ENCODE results near the gene NADK. TPM values are rescaled to one million over a fixed set of nuclear protein-coding genes. Genes with fewer than 3 reads are reported as not detected.
"Not testable (repeated sequence)": the region's sequence is repeated elsewhere in the genome, so short reads cannot be mapped to it uniquely, and the experiment has no call there.

Gene NADK
- total and polyA plus RNA-seq, 5 experiments from 2014 or later: 18.3 to 53.9 (median 25.4) TPM

DNA sequence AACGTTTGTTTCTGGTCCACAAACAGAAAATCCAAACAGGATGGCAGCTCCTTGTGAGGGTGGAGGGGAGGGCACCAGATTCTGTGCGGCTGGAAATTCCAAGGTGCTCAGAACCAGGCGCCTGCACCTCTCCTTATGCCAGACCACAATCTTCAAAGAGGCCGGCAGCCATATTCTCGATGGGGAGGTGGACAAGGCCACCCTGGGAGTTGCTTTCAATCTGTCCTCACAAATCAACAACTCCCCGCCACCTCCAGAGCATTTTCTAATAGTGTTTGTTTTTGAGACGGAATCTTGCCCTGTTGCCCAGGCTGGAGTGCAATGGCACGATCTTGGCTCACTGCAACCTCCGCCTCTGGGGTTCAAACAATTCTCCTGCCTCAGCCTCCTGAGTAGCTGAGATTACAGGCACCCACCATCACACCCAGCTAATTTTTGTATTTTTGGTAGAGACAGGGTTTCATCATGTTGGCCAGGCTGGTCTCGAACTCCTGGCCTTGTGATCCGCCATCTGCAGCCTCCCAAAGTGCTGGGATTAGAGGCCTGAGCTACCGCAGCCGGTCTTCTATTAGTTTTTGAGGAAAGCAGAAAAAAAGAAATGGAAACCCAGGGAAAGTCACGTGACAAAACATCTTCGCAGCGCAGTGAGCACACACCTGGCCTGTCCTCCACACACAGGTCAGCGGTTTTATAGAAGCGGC is 49.0 kb downstream of the NADK start:
- Mint-ChIP-seq H3K27ac (peak overlapping the region in 8 of 10 donors; percentile 15 to 83 (median 68)), H3K4me1 (peaks cover 0 to 12% (median 5%) of the 10 kb centered on the region in 4 donors), H3K36me3 (peaks cover 0 to 28% (median 1%) of the 10 kb centered on the region in 3 donors)
- POLR2A ChIA-PET: interaction anchor here (1.1 kb wide), 1 partner anchor 64 kb away, joined by 3 read pairs; no protein-coding TSS in a partner anchor
- not testable (repeated sequence) for H3K27me3 Mint-ChIP-seq, DNase-seq, H3K4me3 Mint-ChIP-seq, H3K9me3 Mint-ChIP-seq, ATAC-seq

DNA sequence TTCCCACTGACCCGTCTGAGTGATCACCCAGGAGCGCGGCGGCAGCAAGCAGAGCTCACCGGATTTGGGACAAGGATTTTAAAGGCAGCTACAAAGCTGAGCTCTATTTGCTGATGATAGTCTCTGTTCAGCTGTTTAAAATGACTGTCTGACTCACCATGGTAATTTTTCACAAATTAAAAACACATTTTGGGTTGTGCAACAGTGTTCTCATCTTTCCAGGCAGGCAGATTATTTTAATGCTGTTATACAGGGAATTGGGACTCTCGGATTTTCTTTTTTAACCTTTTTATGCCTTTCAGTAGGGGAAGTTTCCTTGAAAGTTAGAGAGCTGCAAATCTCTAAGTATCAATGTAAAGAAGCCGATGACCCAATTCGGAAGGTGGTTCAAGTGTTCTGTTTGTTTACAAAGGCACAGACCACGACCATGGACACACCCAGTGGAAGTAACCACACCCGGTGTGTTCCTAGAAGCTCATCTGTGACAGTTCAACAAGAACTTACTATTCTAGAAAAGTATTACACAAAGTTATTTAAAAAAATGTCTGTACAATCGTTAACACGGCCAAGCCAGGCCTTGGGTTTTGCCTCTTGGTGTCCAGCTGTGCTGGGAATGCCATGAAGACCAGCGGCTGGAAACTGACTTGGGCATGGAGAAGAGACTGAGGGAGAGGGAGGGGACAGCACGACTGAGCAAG is 49.8 kb downstream of the NADK start:
- peaks cover 0 to 13% (median 6%) of the 10 kb centered on the region in 4 donors for H3K4me1 Mint-ChIP-seq
- DNase-seq: peak in 1 of 10 donors; percentile 27
- peak overlapping the region in 8 of 10 donors; percentile 31 to 92 (median 84) for H3K27ac Mint-ChIP-seq
- ATAC-seq, POLR2A ChIA-PET, H3K27me3 Mint-ChIP-seq, H3K9me3 Mint-ChIP-seq: not testable (repeated sequence)
- peak overlapping the region in 6 of 10 donors; percentile 23 to 58 (median 34) for H3K4me3 Mint-ChIP-seq
- H3K36me3 Mint-ChIP-seq: peaks cover 0 to 27% (median 1%) of the 10 kb centered on the region in 3 donors

DNA sequence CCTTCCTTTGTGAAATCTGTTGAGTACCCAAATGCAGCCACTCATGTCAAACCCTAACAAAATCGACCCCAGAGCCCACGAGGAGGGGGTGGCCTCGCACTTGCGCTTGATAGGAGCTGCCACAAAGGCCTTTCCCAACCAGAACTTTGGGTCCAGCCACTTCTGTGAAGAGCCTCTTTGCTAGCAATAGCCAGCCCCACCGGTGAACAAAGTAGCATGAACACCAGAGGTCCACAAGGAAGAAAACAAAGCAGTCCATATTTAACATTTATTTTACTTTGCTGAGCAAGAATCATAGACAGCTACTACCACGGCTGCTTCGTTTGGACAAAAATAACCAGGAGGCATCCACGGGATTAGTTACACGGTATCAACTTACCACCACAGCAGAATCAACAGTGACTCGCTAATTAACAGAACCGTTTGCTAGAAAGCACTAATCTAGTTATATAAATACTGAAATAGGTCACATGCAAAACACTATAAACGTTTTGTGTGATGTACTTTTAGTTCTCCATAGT is 51.1 kb downstream of the NADK start:
- H3K4me1 Mint-ChIP-seq: peaks cover 0 to 12% (median 4%) of the 10 kb centered on the region in 4 donors
- peak overlapping the region in 5 of 10 donors; percentile 7 to 82 (median 41) for H3K27ac Mint-ChIP-seq
- DNase-seq, H3K9me3 Mint-ChIP-seq, ATAC-seq, H3K27me3 Mint-ChIP-seq, POLR2A ChIA-PET: not testable (repeated sequence)
- peaks cover 0 to 21% (median under 1%) of the 10 kb centered on the region in 3 donors for H3K36me3 Mint-ChIP-seq
- H3K4me3 Mint-ChIP-seq: peak overlapping the region in 2 of 10 donors; percentile 10 to 42

DNA sequence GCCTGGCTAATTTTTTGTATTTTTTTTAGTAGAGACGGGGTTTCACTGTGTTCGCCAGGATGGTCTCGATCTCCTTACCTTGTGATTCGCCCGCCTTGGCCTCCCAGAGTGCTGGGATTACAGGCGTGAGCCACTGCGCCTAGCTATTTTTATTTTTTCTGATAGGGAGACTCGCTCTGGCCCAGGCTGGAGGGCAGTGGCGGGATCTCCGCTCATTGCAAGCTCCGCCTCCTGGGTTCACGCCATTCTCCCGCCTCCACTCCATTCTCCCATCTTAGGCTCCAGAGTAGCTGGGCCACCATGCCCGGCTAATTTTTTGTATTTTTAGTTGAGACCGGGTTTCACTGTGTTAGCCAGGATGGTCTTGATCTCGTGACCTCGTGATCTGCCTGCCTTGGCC is 52.2 kb downstream of the NADK start:
- peak overlapping the region in 8 of 10 donors; percentile 41 to 82 (median 68) for H3K27ac Mint-ChIP-seq
- peaks cover 0 to 19% (median 3%) of the 10 kb centered on the region in 3 donors for H3K36me3 Mint-ChIP-seq
- POLR2A ChIA-PET: interaction anchor here (0.5 kb wide), 1 partner anchor 157 kb away, joined by 3 read pairs; no protein-coding TSS in a partner anchor
- H3K9me3 Mint-ChIP-seq, H3K27me3 Mint-ChIP-seq, ATAC-seq, DNase-seq: not testable (repeated sequence)
- H3K4me1 Mint-ChIP-seq: peaks cover 0 to 19% (median 8%) of the 10 kb centered on the region in 4 donors
- peak overlapping the region in 8 of 10 donors; percentile 18 to 59 (median 30) for H3K4me3 Mint-ChIP-seq

DNA sequence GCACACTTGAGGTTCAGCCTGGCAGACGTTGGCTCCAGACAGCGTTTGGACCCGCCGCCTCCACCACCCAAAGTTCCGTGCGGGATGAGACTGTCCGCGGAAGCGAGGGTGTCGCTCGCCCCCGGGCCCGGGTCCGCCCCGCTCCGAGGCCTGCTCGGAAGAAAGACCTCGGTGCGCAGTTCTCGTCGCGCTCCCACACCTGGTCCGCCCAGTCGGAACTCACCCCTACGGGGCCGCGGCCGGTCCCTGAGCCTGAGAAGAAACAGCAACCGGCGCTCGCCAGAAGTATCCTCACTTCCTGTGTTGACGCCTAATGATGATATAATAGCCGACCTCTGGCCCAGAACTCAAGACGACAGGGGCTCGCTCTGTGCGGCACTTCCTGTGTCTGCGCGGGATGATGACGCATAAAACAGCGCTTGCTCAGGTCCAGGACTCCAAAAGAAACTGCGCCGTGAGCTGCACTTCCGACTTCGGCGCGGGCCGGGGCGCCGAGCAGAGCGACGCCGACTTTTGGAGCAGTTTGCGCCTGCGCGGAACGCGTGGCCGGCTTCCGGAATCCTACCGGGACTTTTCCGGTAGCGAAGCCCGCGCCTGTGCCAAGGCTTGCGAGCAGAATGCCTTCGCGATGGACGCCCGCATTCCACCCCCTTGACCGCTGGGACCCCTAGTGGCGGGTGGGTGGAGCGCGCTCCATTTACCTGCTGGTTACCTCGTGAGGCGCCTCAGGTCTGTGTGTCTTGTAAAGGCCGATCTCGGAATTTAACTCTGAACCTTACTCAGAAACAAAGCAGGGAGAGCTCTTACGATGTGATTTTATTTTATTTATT is 54.0 kb downstream of the NADK start, which contains the start of gene CDK11A:
TSS of gene CDK11A (minus strand) at position 323 of the 830 bp plus-strand sequence. CDS start 1,539 bp downstream, outside the sequence.
- POLR2A ChIA-PET: interaction anchor here (0.5 to 1.0 kb wide), 8 partner anchors 46 to 349 kb away, joined by 3 to 5 read pairs (median 3); partner anchors contain the start of genes AURKAIP1 and CCNL2
- ATAC-seq: peak; percentile 93 to 95
- peaks cover 0 to 19% (median 9%) of the 10 kb centered on the region in 4 donors for H3K4me1 Mint-ChIP-seq

DNA sequence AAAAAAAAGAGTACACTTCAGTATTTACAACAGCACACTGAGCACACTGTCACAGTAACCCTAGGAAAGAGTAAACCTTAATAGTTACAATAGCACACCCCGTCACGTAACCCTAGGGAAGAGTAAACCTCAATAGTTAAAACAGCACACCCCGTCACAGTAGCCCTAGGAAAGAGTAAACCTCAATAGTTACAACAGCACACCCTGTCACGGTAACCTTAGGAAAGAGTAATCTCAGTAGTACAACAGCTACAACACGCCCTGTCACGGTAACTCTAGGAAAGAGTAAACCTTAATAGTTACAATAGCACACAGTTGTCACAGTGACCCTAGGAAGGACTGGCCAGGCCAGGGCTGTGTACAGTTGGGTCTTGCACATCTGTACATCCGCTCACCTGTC is 57.1 kb downstream of the NADK start:
- Mint-ChIP-seq H3K4me3 (peak overlapping the region in 3 of 10 donors; percentile 13 to 50 (median 45)), H3K4me1 (peaks cover 0 to 17% (median 6%) of the 10 kb centered on the region in 4 donors), H3K36me3 (peaks cover 2 to 55% (median 5%) of the 10 kb centered on the region in 3 donors), H3K27ac (peak overlapping the region in 4 of 10 donors; percentile 39 to 71 (median 66)), H3K27me3 (no peaks in the 10 kb centered on the region), H3K9me3 (no peaks in the 10 kb centered on the region)
- POLR2A ChIA-PET: interaction anchor here (0.6 to 1.7 kb wide), 2 partner anchors 63 to 161 kb away, joined by 3 to 5 read pairs; no protein-coding TSS in a partner anchor
- DNase-seq (no peak), ATAC-seq (no peak)

More for the DNA sequence above, 54.0 kb downstream of the NADK start, which contains the start of gene CDK11A:
- H3K27me3 Mint-ChIP-seq, H3K9me3 Mint-ChIP-seq: not testable (repeated sequence)
- DNase-seq: peak; percentile 90 to 100 (median 97)
- H3K36me3 Mint-ChIP-seq: peaks cover 0 to 30% (median 3%) of the 10 kb centered on the region in 3 donors
- peak within 1 kb of the TSS; percentile 81 to 98 (median 94) for H3K4me3 Mint-ChIP-seq
- peak within 1 kb of the TSS; percentile 90 to 99 (median 98) for H3K27ac Mint-ChIP-seq

DNA sequence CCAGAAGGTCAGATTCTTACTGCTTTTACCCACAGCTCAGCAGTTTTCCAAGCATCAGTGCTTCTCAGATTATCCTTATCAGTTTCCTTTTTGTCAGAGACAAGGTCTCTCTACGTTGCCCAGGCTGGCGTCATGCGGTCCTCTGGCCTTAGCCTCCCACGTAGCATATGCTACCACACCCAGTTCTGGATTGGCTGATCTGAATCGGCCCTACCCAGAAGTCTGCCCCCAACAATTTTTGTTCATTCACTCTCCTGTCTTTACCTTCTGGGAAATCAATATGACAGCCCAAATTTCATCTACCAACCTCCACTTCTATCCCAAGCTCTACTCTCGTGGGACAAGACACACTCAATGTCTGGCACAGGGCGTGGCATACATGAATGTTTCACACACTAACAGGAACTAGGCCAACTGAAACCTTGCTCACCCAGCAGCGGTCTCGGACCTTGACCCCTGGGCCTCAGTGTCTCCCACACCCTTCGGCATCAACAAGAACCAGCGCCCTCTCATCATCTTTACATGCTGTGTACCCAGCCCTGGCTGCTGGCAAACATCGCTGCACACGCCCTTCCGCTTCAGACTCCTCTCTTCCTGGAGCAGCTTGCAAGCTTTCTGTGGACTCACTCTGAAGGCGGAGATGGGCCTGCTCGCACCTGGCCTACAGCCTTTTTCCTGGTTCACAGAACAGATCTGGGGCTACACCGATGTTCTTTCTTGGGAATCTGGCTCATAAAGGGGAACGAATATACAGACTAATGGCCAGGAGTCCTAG is 63.0 kb downstream of the NADK start:
- H3K27me3 Mint-ChIP-seq, POLR2A ChIA-PET: not testable (repeated sequence)

DNA sequence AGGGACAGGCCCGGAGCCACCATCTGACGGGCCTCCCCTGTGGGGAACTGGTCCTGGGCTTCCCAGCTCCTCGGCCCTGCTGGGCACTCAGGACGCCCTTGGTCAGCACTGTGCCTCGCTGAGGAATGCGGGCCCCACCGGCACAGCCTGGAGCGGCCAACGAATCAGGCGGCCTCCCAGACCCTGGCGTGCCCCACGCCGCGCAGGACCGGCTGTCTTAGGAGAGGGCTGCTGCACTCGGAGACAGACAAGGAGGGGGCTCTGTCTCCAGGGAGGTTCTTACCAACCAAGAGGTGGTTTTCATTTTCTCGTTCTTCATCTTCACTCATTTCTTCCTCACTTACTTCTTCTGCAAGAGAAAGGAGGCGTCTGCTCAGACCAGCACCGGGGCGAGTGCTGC is 70.4 kb downstream of the NADK start:
- H3K4me3 Mint-ChIP-seq, ATAC-seq, H3K27ac Mint-ChIP-seq, H3K27me3 Mint-ChIP-seq, H3K36me3 Mint-ChIP-seq, POLR2A ChIA-PET, H3K4me1 Mint-ChIP-seq, DNase-seq, H3K9me3 Mint-ChIP-seq: not testable (repeated sequence)

More for the DNA sequence above, 63.0 kb downstream of the NADK start:
- not testable (repeated sequence) for H3K4me1 Mint-ChIP-seq, ATAC-seq, DNase-seq, H3K4me3 Mint-ChIP-seq, H3K9me3 Mint-ChIP-seq
- peak overlapping the region in 1 of 10 donors; percentile 39 for H3K27ac Mint-ChIP-seq
- peaks cover 4 to 62% (median 5%) of the 10 kb centered on the region in 3 donors for H3K36me3 Mint-ChIP-seq

DNA sequence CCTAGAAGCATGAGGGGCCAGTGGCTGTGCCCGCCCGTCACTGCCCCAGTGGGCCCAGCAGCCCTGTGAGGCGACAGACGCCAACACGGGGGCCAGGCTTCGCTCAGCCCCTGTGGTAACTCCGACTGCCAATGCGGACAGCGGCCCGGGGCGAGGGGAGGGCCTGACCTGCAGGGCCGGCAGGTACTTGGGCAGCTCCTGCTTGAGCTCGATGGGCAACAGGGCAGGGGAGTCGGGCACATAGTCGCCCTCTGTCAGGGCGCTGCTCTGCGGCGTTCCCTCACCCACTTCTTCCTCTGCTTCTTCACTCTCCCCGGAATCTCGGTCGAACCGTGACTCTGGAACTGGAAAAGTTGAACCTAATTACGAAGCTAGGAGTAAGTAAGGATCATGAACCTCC is 71.0 kb downstream of the NADK start:
- H3K9me3 Mint-ChIP-seq, H3K4me1 Mint-ChIP-seq, H3K27ac Mint-ChIP-seq, POLR2A ChIA-PET, DNase-seq, H3K27me3 Mint-ChIP-seq, H3K4me3 Mint-ChIP-seq, ATAC-seq: not testable (repeated sequence)
- peaks cover 0 to 11% (median 2%) of the 10 kb centered on the region in 3 donors for H3K36me3 Mint-ChIP-seq

DNA sequence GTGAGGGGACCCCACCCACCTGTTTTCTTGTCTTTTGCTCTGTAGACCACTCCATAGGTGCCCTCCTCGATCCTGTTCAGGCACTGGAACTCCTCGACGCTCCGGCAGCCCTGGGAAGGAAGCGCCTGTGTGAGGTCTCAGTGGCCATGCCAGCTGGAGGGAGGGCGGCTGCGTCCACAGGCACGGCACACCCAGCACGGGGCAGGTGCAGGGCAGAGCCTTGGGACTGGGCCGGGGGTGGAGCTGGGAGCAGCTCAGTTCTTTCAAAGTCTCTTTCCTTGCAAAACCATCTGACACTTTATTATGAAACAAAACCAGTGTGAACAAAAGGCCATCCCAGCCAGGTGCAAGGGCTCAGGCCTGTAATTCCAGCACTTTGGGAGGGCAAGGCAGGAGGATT is 72.6 kb downstream of the NADK start:
- DNase-seq, H3K4me1 Mint-ChIP-seq, ATAC-seq, POLR2A ChIA-PET, H3K27me3 Mint-ChIP-seq, H3K27ac Mint-ChIP-seq, H3K4me3 Mint-ChIP-seq, H3K9me3 Mint-ChIP-seq: not testable (repeated sequence)
- peaks cover 0 to 11% (median 2%) of the 10 kb centered on the region in 3 donors for H3K36me3 Mint-ChIP-seq

DNA sequence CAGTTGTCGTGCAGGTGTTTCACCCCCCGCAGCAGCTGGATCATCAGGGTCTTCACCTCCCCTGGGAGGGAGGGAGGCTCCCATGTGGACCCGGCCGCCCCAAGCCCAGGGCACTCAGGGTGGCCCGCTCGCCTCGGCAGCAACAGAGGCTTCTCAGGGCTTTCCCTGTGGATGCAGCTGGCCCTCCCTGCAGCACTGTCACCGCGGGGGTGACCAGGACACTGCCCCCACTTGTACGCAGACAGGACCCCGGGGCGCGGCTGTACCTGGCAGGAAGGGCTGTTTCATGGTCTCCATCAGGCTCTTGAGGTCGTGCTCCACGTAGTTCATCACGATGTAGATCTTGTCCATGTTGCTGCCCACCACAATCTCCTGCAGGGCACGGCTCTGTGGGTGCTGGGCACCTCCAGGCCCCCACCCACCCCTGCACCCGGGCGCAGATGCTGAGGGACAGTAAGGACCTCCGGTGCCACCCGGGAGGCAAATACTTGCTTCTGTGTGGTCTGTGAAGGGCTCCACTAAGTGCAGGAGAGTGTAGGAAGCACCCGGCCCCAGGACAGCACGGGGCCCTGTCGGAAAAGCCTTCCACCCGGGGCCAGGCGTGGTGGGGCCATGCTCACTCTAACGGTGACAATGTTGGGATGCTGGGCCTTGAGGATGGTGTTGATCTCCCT is 73.8 kb downstream of the NADK start:
- H3K4me3 Mint-ChIP-seq: not testable (repeated sequence)

More for the DNA sequence above, 73.8 kb downstream of the NADK start:
- H3K27ac Mint-ChIP-seq, H3K9me3 Mint-ChIP-seq, H3K27me3 Mint-ChIP-seq, POLR2A ChIA-PET, ATAC-seq, DNase-seq, H3K4me1 Mint-ChIP-seq: not testable (repeated sequence)
- peaks cover 0 to 11% (median 2%) of the 10 kb centered on the region in 3 donors for H3K36me3 Mint-ChIP-seq

Data from naive thymus-derived CD8-positive, alpha-beta T cell (primary cell).